ENCODE measurements around the gene RIC8B.
A peak's percentile ranks its signal among the peaks of the same experiment; 100 is the strongest.
"Not testable (repeated sequence)": the region's sequence is repeated elsewhere in the genome, so short reads cannot be mapped to it uniquely, and the experiment has no call there.

RIC8B gene

DNA sequence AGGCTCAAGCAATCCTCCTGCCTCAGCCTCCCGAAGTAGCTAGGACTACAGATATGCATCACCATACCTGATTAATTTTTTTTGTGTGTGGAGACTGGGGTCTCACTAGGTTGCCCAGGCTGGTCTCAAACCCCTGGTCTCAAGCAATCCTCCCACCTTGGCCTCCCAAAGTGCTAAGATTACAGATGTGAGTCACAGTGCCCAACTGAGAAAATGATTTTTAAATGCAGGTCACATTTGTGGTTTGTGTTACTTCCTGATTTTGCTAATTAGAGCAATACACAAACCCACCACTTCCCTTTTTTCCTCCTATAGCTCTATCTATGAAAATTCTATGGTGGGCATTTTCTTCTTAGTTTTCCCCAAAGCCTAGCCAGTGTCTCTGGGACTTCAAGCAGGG lies 135.7 kb downstream of the RIC8B start:
- no peak for FAIRE-seq

DNA sequence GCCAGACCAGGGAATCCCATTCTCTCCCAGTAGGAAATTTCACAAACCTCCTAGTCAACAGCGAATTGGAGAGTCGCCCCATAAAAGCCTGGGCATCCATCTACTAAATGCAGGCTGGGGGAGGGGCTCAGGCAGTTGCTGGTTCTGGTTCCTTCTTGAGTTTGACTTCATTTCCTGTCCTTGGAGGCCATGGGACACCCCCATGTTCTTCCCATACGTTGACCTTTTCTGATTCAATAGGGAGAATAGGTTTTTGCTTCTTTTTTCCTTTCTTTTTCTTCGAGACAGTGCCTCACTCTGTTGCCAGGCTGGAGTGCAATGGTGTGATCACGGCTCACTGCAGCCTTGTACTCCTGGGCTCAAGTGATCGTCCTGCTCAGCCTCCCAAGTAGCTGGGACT lies 137.1 kb downstream of the RIC8B start:
- no peak for FAIRE-seq

DNA sequence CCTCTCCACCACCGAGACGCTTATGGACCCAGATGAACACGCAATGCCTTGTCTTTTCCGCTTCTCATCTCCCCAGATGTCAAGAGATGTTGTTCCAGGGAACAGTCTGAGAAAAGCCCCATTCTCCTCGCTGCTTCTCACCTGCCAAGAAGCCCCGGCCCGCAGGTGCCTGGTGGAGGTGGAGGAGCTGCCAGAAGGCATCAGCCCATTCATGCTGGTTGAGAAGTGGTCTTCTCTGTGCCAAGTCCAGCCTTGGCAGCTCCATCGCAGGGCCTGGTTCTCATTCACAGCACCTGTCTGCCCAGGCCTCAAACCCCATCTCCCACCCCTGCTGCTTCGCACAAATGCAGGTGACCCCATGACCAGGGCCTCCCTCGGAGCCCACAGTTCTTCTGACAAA lies 139.0 kb downstream of the RIC8B start:
- no peak for FAIRE-seq

DNA sequence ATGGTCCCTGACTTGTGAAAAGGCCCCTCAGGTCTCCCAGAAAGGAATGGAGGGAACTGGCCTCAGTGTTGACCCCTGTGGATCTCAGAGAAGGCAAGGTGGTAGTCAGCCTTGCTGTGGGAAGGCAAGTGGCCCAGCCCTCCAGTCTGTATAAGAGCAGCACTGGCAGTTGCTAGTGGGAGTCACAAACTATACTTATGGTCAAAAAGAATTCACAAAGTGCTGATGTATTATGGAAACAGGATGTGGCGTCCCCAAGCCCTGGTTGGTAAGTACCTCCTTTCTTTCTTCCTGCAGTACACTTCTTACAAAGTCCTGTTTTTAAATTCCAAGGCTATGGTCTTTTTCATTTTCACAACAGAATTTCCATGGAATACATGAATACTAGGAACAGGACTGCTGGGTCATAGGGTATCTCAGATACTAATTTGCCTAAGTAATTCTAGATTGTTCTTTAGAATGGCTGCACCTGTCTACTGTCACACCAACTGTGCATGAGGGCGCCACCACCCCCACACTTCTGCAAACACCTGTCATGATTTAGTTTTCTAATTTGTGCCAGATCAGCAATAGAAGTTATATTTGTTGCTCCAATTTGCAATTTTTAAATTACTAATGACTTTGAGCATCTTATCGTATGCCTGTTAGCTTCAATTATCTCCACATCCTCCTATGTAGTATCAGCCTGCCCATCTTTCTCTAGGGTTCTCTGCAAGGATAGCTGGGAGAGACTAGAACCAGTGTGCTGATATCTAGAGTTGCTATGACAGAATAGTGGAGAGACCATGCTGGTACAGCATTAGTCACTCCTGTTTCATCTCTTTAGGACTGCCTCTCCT lies 140.5 kb downstream of the RIC8B start:
- FAIRE-seq, result no peak

DNA sequence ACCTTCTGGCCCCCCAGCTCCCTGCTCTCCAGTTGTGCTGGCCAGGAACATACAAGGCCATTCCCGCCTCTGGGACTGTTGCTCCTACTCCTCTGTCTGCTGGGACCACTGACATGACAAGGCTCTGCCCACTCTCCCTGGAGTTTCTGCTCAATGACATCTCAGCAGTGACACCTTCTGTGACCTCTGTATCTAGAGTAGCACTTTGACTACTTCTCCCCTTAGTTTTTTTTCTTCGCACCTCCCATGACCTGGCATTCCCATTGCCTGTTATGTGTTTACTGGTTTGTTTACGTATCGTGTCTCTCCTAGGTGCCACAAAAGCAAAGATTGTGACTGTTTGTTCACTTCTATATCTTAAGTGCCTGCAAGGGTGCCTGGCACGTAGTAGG lies 141.1 kb downstream of the RIC8B start:
- FAIRE-seq, result no peak

DNA sequence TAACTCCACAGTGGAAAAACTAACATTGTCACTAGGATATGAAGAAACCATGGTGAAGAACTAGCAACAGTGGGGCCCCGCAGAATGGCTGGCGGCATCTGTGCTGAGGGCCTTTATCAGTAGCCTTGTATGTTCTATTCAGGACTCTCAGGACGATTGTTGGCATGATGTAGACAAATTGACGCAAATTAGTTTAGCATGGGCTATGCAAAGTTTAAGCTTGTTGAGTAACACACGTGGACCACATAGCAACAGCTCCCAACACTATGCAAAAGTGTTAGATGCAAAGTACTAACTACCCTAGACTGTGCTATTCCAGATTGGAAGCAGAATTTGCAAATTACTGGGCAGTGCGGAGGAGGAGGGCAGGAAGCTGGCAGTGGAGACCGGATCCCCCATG lies 143.0 kb downstream of the RIC8B start:
- peak; percentile 91 for FAIRE-seq

DNA sequence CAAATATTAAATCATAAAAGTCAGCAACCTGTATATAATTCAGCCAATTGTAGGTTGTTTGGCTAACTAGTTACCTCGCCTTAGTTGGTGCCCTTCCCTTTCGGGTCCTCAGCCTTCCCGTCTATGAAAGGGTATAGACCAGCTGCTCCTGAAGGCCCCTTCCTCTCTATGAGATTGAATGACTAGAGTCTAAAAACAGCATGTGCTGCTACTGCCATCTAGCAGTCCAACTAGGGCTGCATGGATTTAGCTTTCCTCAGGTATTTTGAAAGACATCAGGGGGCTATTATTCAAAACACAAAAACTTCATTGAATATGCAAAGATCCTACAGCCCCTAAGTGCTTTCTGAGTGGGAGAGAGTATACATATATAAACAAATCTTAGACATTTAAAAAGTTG lies 144.3 kb downstream of the RIC8B start:
- FAIRE-seq, result peak; percentile 87

DNA sequence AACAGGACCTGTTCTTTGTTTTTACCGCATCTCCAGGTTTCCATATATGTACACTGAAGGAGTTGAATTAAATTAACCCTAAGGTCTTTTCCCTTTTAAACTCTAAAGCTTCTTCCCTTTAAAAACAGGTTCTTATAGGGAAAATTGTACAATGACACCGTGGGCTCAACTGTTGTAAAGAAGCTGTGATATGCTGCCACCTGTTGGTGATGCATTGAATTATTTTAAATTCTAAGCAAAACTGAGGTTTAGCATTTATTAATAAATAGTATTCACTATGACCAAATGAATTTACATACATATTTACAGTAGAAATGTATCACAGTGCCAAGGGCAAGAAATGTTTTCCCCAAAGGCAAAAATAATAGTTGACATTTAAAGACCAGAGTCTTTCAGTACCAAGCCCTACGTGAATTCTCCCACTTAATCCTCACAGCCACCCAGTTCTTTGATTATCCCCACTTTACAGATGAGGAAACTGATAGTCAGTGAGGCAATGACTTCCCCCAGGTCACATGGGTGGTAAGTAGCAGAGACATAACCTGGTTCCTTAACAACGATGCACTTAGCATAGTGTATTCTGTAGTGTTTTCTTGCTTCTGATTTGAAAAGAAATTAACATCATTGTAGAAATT lies 145.5 kb downstream of the RIC8B start:
- FAIRE-seq, result peak; percentile 92

DNA sequence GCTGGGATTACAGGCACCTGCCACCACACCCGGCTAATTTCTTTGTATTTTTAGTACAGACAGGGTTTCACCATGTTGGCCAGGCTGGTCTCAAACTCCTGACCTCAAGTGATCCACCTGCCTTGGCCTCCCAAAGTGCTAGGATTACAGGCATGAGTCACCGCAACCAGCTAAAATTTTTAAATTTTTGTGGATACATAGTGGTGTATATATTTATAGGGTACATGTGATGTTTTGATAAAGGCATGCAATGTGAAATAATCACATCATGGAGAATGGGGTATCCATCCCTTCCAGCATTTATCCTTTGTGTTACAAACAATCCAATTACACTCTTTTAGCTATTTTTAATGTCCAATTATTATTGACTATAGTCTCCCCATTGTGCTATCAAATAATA lies 147.5 kb downstream of the RIC8B start:
- FAIRE-seq, result not testable (repeated sequence)

DNA sequence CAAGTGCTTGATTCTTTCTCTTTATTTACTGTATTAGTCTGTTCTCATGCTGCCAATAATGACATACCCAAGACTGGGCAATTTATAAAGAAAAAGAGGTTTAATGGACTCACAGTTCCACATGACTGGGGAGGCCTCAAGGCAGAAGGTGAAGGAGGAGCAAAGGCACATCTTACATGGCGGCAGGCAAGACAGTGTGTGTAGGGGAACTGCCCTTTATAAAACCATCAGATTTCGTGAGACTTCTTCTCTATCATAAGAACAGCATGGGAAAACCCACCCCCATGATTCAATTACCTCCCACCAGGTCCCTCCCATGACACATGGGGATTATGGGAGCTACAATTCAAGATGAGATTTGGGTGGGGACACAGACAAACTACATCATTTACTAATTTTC lies 149.1 kb downstream of the RIC8B start:
- not testable (repeated sequence) for FAIRE-seq

DNA sequence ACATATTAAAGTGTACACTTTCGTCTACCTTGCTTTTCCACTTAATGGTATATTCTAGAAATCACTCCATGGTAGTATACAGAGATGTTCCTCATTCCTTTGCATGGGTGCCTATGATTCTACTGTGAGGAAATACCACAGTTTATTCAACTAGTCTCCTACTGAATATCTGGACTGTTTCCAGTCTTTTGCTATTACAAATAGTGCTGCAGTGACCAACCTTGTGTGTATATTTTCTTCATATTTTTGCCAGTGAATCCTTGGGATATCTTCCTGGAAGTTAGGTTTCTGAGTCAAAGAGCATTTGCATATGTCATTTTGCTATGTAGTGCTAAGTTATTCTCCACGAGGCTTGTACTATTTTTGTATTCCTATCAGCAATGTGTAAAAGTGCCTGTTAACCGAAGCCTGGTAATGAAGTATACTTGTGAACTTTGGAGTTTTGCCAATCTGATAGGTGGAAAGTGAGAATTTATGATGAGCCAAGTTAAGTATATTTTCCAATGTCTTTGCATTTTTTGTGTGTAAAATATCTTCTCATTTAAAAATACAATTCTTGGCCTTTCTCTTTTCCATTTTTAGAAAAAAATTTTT lies 149.9 kb downstream of the RIC8B start:
- no peak for FAIRE-seq

DNA sequence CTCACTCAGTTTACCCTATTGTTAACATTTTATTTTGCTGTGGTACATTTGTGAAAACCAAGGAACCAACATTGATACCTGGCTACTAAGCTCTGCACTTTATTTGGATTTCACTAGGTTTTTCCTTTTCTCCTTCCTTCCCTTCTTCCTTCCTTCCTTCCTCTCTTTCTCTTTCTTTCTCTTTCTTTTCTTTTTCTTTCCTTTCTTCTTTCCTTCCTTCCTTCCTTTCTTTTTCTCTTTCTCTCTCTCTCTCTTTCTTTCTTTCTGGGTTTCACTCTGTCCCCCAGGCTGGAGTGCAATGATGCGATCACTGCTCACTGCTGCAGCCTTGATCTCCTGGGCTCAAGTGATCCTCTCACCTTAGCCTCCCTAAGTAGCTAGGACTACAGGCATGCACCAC lies 152.2 kb downstream of the RIC8B start:
- FAIRE-seq, result no peak

DNA sequence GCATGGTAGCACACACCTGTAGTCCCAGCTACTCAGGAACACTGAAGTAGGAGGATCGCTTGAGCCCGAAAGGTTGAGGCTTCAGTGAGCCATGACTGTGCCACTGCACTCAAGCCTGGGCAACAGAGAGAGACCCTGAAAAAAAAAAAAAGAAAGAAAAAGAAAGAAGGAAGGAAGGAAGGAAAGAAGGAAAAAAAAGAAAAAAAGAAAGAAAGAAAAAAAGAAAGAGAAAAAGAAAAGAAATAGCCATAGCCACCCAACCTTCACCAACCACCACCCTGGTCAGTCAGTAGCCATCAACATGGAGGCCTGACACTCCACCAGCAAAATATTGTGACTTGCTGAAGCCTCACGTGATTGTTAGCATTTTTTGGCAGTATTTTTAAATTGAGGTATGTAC lies 159.8 kb downstream of the RIC8B start:
- no peak for FAIRE-seq
